ENCODE data around the gene GABRA4. TPM values are rescaled to one million over a fixed set of nuclear protein-coding genes. Genes with fewer than 3 reads are reported as not detected.

The GABRA4 gene
- total RNA-seq, 1 experiment from 2014 or later = not detected

- no peaks in the 10 kb centered on the region for H3K36me3 ChIP-seq (ENCODE audit: insufficient read depth, low read length)
- no peaks in the 10 kb centered on the region for H3K9me3 ChIP-seq (ENCODE audit: low read length)
- no peak overlapping the region for H3K27ac ChIP-seq (ENCODE audit: low read length)
- H3K79me2 ChIP-seq (ENCODE audit: low read length) = no peaks in the 10 kb centered on the region
- H3K9me2 ChIP-seq (replicated peaks; ENCODE audit: insufficient read depth, low read length) = no peaks in the 10 kb centered on the region; the same call in 1 of the 2 replicates
- no peak overlapping the region for H3K4me2 ChIP-seq (ENCODE audit: low read depth, low read length, poor library complexity, severe bottlenecking)
- no peak overlapping the region for H3K4me3 ChIP-seq (ENCODE audit: low read length)
- no peaks in the 10 kb centered on the region for H4K20me1 ChIP-seq (ENCODE audit: insufficient read depth, low read depth, low read length)
- DNase-seq = no peak
- no peak overlapping the region for H3K9ac ChIP-seq (ENCODE audit: low read length)
- H2AFZ ChIP-seq (ENCODE audit: low read length) = no peak overlapping the region
- H3K27me3 ChIP-seq (ENCODE audit: low read length) = no peaks in the 10 kb centered on the region
- H3K4me1 ChIP-seq (ENCODE audit: low read length) = no peaks in the 10 kb centered on the region
These were observed 123.0 kb downstream of the GABRA4 start for GRCh38 chr4:46870411-46870810.

Other genes with a start within 250 kb of the GABRA4 start
- not detected in 2 replicates for gene COX7B2, start 84.3 kb downstream of the GABRA4 start, total RNA-seq (2014; rRNA removed; shearing (Covaris generic); ENCODE audit: low replicate concordance)
- not detected in 2 replicates for gene GABRB1, start 38.0 kb upstream of the GABRA4 start, total RNA-seq (2014; rRNA removed; shearing (Covaris generic); ENCODE audit: low replicate concordance)